Measurements from ENCODE around the gene LGSN. TPM values are rescaled to one million over a fixed set of nuclear protein-coding genes. Genes with fewer than 3 reads are reported as not detected.
"Not testable (repeated sequence)": the region's sequence is repeated elsewhere in the genome, so short reads cannot be mapped to it uniquely, and the experiment has no call there.

The LGSN gene
- total and polyA plus RNA-seq, 2 experiments from 2014 or later = 0.15 to 0.45 TPM

DNA sequence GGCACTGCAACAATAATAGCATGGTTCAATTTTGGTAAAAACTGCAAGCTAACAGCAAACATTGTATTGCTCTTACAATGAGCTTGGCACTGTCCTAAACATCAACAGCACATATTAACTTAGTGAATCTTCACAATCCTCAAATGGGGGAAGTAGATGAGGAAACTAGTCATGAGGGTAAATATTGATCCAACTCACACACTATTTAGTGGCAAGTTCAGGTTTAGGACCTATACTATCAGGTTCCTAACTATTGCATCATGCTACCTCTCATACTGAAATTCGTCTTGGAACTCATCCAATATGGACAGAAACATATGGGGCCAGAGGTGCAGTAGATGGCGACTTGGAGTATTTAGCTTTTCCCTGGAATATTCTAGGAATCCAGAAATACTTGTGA, 74.4 kb downstream of the LGSN start:
- TF ChIP-seq EZH2phosphoT487 (IDR thresholded peaks at IDR 0.05; ENCODE audit: unreplicated experiment) = no peak
- TF ChIP-seq, protein P1, sequence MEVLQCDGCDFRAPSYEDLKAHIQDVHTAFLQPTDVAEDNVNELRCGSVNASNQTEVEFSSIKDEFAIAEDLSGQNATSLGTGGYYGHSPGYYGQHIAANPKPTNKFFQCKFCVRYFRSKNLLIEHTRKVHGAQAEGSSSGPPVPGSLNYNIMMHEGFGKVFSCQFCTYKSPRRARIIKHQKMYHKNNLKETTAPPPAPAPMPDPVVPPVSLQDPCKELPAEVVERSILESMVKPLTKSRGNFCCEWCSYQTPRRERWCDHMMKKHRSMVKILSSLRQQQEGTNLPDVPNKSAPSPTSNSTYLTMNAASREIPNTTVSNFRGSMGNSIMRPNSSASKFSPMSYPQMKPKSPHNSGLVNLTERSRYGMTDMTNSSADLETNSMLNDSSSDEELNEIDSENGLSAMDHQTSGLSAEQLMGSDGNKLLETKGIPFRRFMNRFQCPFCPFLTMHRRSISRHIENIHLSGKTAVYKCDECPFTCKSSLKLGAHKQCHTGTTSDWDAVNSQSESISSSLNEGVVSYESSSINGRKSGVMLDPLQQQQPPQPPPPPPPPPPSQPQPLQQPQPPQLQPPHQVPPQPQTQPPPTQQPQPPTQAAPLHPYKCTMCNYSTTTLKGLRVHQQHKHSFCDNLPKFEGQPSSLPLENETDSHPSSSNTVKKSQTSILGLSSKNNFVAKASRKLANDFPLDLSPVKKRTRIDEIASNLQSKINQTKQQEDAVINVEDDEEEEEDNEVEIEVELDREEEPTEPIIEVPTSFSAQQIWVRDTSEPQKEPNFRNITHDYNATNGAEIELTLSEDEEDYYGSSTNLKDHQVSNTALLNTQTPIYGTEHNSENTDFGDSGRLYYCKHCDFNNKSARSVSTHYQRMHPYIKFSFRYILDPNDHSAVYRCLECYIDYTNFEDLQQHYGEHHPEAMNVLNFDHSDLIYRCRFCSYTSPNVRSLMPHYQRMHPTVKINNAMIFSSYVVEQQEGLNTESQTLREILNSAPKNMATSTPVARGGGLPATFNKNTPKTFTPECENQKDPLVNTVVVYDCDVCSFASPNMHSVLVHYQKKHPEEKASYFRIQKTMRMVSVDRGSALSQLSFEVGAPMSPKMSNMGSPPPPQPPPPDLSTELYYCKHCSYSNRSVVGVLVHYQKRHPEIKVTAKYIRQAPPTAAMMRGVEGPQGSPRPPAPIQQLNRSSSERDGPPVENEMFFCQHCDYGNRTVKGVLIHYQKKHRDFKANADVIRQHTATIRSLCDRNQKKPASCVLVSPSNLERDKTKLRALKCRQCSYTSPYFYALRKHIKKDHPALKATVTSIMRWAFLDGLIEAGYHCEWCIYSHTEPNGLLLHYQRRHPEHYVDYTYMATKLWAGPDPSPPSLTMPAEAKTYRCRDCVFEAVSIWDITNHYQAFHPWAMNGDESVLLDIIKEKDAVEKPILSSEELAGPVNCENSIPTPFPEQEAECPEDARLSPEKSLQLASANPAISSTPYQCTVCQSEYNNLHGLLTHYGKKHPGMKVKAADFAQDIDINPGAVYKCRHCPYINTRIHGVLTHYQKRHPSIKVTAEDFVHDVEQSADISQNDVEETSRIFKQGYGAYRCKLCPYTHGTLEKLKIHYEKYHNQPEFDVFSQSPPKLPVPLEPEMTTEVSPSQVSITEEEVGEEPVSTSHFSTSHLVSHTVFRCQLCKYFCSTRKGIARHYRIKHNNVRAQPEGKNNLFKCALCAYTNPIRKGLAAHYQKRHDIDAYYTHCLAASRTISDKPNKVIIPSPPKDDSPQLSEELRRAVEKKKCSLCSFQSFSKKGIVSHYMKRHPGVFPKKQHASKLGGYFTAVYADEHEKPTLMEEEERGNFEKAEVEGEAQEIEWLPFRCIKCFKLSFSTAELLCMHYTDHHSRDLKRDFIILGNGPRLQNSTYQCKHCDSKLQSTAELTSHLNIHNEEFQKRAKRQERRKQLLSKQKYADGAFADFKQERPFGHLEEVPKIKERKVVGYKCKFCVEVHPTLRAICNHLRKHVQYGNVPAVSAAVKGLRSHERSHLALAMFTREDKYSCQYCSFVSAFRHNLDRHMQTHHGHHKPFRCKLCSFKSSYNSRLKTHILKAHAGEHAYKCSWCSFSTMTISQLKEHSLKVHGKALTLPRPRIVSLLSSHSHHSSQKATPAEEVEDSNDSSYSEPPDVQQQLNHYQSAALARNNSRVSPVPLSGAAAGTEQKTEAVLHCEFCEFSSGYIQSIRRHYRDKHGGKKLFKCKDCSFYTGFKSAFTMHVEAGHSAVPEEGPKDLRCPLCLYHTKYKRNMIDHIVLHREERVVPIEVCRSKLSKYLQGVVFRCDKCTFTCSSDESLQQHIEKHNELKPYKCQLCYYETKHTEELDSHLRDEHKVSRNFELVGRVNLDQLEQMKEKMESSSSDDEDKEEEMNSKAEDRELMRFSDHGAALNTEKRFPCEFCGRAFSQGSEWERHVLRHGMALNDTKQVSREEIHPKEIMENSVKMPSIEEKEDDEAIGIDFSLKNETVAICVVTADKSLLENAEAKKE (CRISPR knock-in tag; IDR thresholded peaks at IDR 0.05) = no peak
- H3K36me3 Mint-ChIP-seq (ENCODE audit: low read depth) = no peaks in the 10 kb centered on the region
- H3K27me3 ChIP-seq (ENCODE audit: insufficient read depth) = no peaks in the 10 kb centered on the region
- H3K27ac Mint-ChIP-seq = no peak overlapping the region
- no peaks in the 10 kb centered on the region for H3K79me2 ChIP-seq (replicated peaks; ENCODE audit: insufficient read depth)
- H3K4me3 Mint-ChIP-seq = no peak overlapping the region
- no peaks in the 10 kb centered on the region for H4K20me1 ChIP-seq (replicated peaks; ENCODE audit: insufficient read depth)
- H3K4me1 Mint-ChIP-seq = no peaks in the 10 kb centered on the region
- no peak overlapping the region for H2AFZ ChIP-seq
- H3K27ac ChIP-seq (ENCODE audit: low read depth) = no peak overlapping the region
- ATAC-seq (no peak), DNase-seq (ENCODE audit: low spot score) (no peak)
- H3K27me3 Mint-ChIP-seq (ENCODE audit: insufficient read depth, low read depth, poor library complexity) = no peaks in the 10 kb centered on the region
- no peaks in the 10 kb centered on the region for H3K4me1 ChIP-seq (ENCODE audit: insufficient read depth)
- H3K9me2 ChIP-seq (ENCODE audit: insufficient read depth) = no peaks in the 10 kb centered on the region
- peaks cover 6% of the 10 kb centered on the region; the same call in 2 of the 3 replicates for H3K9me3 Mint-ChIP-seq
- no peak overlapping the region for H3K4me2 ChIP-seq
- no peaks in the 10 kb centered on the region for H3K36me3 ChIP-seq (ENCODE audit: insufficient read depth)
- no peak overlapping the region for H3K4me3 ChIP-seq
- no peaks in the 10 kb centered on the region for H3F3A ChIP-seq (replicated peaks; ENCODE audit: low read depth)

DNA sequence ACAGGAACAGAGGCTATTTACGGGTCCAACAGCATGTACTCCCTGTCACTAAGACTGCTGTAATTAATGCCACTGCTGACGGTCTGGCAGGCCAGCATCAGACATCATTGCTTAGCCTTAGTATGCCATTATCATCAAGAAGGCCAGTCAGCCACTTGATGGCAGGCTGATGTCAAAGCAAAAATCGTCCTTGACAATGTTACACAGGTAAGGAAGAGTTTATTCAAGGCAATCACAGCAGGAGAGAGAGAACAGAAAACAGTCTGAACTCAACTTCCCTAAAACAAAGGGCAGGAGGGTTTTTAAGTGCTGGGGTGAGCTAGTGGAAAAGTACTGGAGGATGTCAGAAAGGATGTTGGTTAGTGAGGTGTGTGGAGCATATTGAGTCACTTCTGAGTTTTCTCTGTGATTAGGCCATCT, 83.4 kb downstream of the LGSN start:
- H3K27me3 Mint-ChIP-seq (ENCODE audit: insufficient read depth, low read depth, poor library complexity) = peaks cover 1% of the 10 kb centered on the region
- Histone ChIP-seq H3K4me3 (no peak overlapping the region), H4K20me1 (replicated peaks; ENCODE audit: insufficient read depth) (no peaks in the 10 kb centered on the region), H2AFZ (no peak overlapping the region), H3K36me3 (ENCODE audit: insufficient read depth) (no peaks in the 10 kb centered on the region), H3K4me1 (ENCODE audit: insufficient read depth) (no peaks in the 10 kb centered on the region), H3K27me3 (ENCODE audit: insufficient read depth) (peaks cover 10% of the 10 kb centered on the region; the same call in 1 of the 2 replicates), H3K79me2 (replicated peaks; ENCODE audit: insufficient read depth) (no peaks in the 10 kb centered on the region), H3K9me2 (ENCODE audit: insufficient read depth) (no peaks in the 10 kb centered on the region), H3K27ac (ENCODE audit: low read depth) (no peak overlapping the region), H3F3A (replicated peaks; ENCODE audit: low read depth) (no peaks in the 10 kb centered on the region), H3K4me2 (no peak overlapping the region)
- H3K4me3 Mint-ChIP-seq = peak overlapping the region; percentile 12; the same call in 1 of the 3 replicates
- peak; percentile 71 for DNase-seq (ENCODE audit: low spot score)
- no peak overlapping the region; the same call in 1 of the 2 replicates for H3K27ac Mint-ChIP-seq
- H3K4me1 Mint-ChIP-seq = peaks cover 16% of the 10 kb centered on the region
- no peaks in the 10 kb centered on the region for H3K36me3 Mint-ChIP-seq (ENCODE audit: low read depth)
- peak; percentile 86 for ATAC-seq
- no peak for TF ChIP-seq STAT1 (IDR thresholded peaks at IDR 0.05; ENCODE audit: unreplicated experiment)
- TF ChIP-seq, protein P2, sequence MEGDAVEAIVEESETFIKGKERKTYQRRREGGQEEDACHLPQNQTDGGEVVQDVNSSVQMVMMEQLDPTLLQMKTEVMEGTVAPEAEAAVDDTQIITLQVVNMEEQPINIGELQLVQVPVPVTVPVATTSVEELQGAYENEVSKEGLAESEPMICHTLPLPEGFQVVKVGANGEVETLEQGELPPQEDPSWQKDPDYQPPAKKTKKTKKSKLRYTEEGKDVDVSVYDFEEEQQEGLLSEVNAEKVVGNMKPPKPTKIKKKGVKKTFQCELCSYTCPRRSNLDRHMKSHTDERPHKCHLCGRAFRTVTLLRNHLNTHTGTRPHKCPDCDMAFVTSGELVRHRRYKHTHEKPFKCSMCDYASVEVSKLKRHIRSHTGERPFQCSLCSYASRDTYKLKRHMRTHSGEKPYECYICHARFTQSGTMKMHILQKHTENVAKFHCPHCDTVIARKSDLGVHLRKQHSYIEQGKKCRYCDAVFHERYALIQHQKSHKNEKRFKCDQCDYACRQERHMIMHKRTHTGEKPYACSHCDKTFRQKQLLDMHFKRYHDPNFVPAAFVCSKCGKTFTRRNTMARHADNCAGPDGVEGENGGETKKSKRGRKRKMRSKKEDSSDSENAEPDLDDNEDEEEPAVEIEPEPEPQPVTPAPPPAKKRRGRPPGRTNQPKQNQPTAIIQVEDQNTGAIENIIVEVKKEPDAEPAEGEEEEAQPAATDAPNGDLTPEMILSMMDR (conservative IDR thresholded peaks at IDR 0.05; ENCODE audit: low read depth in 2 of 2) = peak in 1 of 2 experiments; percentile 45; a peak in 2 of 4 replicates
- peaks cover 46% of the 10 kb centered on the region for H3K9me3 Mint-ChIP-seq

DNA sequence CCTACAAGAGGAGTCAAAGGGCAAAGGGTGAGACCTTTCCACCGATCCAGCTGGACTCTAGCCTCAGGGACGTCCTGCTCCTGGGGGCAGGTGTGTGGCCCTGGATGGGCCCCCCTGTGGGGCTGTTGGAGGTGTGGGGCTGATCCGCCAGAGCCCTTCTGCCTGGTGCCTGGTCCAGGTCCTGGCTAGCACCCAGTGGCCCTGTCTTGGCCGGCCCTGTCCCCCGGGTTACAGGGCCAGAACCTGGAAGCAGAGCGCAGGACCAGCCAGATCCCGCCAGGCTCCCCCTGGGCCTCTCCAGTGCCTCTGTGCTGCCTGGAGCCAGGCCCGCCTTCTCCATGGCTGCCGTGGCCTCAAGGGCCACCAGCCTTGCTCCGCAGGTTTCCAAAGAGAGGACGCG, 89.3 kb downstream of the LGSN start:
- not testable (repeated sequence) for H3K4me3 Mint-ChIP-seq; H3K27me3 Mint-ChIP-seq (ENCODE audit: insufficient read depth, low read depth, poor library complexity); H2AFZ ChIP-seq; H3K79me2 ChIP-seq (replicated peaks; ENCODE audit: insufficient read depth); H3K27ac ChIP-seq (ENCODE audit: low read depth); DNase-seq (ENCODE audit: low spot score); H3K36me3 ChIP-seq (ENCODE audit: insufficient read depth); H4K20me1 ChIP-seq (replicated peaks; ENCODE audit: insufficient read depth); H3K4me2 ChIP-seq; H3K27me3 ChIP-seq (ENCODE audit: insufficient read depth); H3K4me1 ChIP-seq (ENCODE audit: insufficient read depth); H3K4me3 ChIP-seq; ATAC-seq; H3K9me2 ChIP-seq (ENCODE audit: insufficient read depth); H3K4me1 Mint-ChIP-seq; H3K27ac Mint-ChIP-seq; H3F3A ChIP-seq (replicated peaks; ENCODE audit: low read depth)
- H3K9me3 Mint-ChIP-seq = peaks cover 58% of the 10 kb centered on the region
- peaks cover 15% of the 10 kb centered on the region; the same call in 2 of the 3 replicates for H3K36me3 Mint-ChIP-seq (ENCODE audit: low read depth)

DNA sequence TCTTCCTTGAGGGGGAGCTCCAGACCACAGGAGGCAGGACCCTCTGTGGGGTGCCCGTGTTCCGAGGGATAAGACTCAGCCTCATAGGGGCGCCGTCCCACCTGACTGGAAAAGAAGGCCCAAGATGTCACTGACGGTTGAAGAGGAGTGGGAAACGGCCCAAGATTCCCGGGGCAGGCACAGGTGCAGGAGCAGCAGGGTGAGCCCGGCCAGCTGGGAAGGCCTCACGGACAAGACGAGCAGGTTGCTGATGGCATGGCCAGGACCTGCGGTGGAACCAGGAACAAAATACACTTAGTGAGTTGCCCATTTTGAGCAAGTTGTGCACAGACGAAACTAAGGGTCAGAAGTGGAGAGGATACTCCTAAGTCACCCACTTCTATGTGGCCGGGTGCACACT, 89.8 kb downstream of the LGSN start:
- peaks cover 15% of the 10 kb centered on the region; the same call in 2 of the 3 replicates for H3K36me3 Mint-ChIP-seq (ENCODE audit: low read depth)
- not testable (repeated sequence) for ATAC-seq; H3K4me3 Mint-ChIP-seq; H3K4me1 ChIP-seq (ENCODE audit: insufficient read depth); H3K27ac Mint-ChIP-seq; H3K4me2 ChIP-seq; H3K4me1 Mint-ChIP-seq; H3K4me3 ChIP-seq; H3K27ac ChIP-seq (ENCODE audit: low read depth); H3K9me2 ChIP-seq (ENCODE audit: insufficient read depth); H4K20me1 ChIP-seq (replicated peaks; ENCODE audit: insufficient read depth); H3K36me3 ChIP-seq (ENCODE audit: insufficient read depth); H3F3A ChIP-seq (replicated peaks; ENCODE audit: low read depth); H2AFZ ChIP-seq; DNase-seq (ENCODE audit: low spot score); H3K79me2 ChIP-seq (replicated peaks; ENCODE audit: insufficient read depth); H3K27me3 ChIP-seq (ENCODE audit: insufficient read depth); H3K27me3 Mint-ChIP-seq (ENCODE audit: insufficient read depth, low read depth, poor library complexity)
- H3K9me3 Mint-ChIP-seq = peaks cover 57% of the 10 kb centered on the region

Data from GM23338 (cell line).